Effector memory CD8-positive, alpha-beta T cell (primary cell): ENCODE data around the gene IFT88.

Source experiments
- ATAC-seq: fragments of 150-1000 bp; cut with Tn5 transposase; replicated peaks from 2 replicates; pipeline ENCODE4 v1.10.0; 2021; ENCODE audit warnings: mild to moderate bottlenecking, moderate library complexity
- DNase-seq, 3 experiments: peaks; one replicate each; pipeline ENCODE4 v3.0.0; 2021
- H3K27ac Mint-ChIP-seq, 2 donors: one replicate each; pipeline ENCODE4 v1.8.0; 2022; ENCODE audit warnings: mild to moderate bottlenecking in 2 of 2, mixed read lengths in 2 of 2, moderate library complexity in 2 of 2
- H3K27me3 Mint-ChIP-seq, 2 donors: one replicate each; pipeline ENCODE4 v1.8.0; 2022; ENCODE audit warnings: mixed read lengths in 2 of 2
- H3K36me3 Mint-ChIP-seq: one replicate; pipeline ENCODE4 v1.8.0; 2022; ENCODE audit warnings: mild to moderate bottlenecking, moderate library complexity, mixed read lengths; ENCODE audit not compliant: insufficient read depth
- H3K4me1 Mint-ChIP-seq, 2 donors: one replicate each; pipeline ENCODE4 v1.8.0; 2022; ENCODE audit warnings: low read depth in 2 of 2, mixed read lengths in 2 of 2
- H3K4me3 Mint-ChIP-seq, 2 donors: one replicate each; pipeline ENCODE4 v1.8.0; 2022; ENCODE audit warnings: mild to moderate bottlenecking in 2 of 2, mixed read lengths in 2 of 2, moderate library complexity in 2 of 2
- H3K9me3 Mint-ChIP-seq, 2 donors: one replicate each; pipeline ENCODE4 v1.8.0; 2022; ENCODE audit warnings: mixed read lengths in 2 of 2
- total RNA-seq, 9 experiments: gene quantifications; one replicate each; lab custom pipeline; 2026; lab: John Stamatoyannopoulos, UW

IFT88 gene
- total RNA-seq = 4.6 to 25.9 (median 16.8) reads per million in 9 experiments

- Mint-ChIP-seq H3K4me3 (peak within 1 kb of the TSS; percentile 93 to 96), H3K36me3 (peaks cover 4% of the 10 kb centered on the region), H3K27me3 (no peaks in the 10 kb centered on the region), H3K27ac (peak within 1 kb of the TSS; percentile 89 to 91), H3K9me3 (no peaks in the 10 kb centered on the region), H3K4me1 (peaks cover 6 to 7% of the 10 kb centered on the region in 2 donors)
- peak; percentile 84 for ATAC-seq
- DNase-seq = peak; percentile 65 to 72 (median 69)
These were observed at the start of gene IFT88 for GRCh38 chr13:20566898-20567874. Gene IFT88, plus strand, starts transcription at chr13:20567157. Its CDS starts 7,229 bp downstream, at chr13:20574386.

DNA sequence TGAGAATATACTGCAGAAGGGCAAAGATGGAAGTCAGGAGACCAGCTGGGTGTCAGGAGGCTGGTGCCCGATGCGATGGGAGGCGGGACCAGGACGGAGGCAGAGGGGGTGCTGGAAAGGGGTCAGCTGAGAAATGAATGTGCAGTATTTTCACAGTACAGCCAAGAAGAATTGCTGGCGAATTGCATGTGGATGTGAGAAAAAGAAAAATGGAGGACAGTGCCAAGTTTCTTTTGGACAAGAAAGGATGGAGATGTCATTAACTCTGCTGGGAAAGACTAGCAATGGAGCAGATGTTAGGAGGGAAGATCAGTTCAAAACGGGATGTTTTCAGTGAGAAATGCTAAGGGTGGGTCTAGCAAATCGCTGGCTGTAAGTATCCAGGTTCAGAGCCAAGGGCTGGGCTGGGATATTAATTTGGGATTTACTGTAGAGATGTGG, 48.3 kb upstream of the IFT88 start:
- H3K27me3 Mint-ChIP-seq = no peaks in the 10 kb centered on the region
- H3K9me3 Mint-ChIP-seq = no peaks in the 10 kb centered on the region
- no peak for DNase-seq
- ATAC-seq = no peak
- H3K4me3 Mint-ChIP-seq = no peak overlapping the region
- peaks cover 6 to 11% of the 10 kb centered on the region in 2 donors for H3K4me1 Mint-ChIP-seq
- H3K36me3 Mint-ChIP-seq = no peaks in the 10 kb centered on the region
- no peak overlapping the region for H3K27ac Mint-ChIP-seq

GRCh38 chr13:20519875-20520274, 47.1 kb upstream of the IFT88 start:
- peaks cover 2% of the 10 kb centered on the region for H3K36me3 Mint-ChIP-seq
- ATAC-seq = no peak
- no peaks in the 10 kb centered on the region for H3K27me3 Mint-ChIP-seq
- peaks cover 11 to 18% of the 10 kb centered on the region in 2 donors for H3K4me1 Mint-ChIP-seq
- no peak for DNase-seq
- H3K9me3 Mint-ChIP-seq = no peaks in the 10 kb centered on the region
- no peak overlapping the region for H3K27ac Mint-ChIP-seq
- H3K4me3 Mint-ChIP-seq = no peak overlapping the region

DNA sequence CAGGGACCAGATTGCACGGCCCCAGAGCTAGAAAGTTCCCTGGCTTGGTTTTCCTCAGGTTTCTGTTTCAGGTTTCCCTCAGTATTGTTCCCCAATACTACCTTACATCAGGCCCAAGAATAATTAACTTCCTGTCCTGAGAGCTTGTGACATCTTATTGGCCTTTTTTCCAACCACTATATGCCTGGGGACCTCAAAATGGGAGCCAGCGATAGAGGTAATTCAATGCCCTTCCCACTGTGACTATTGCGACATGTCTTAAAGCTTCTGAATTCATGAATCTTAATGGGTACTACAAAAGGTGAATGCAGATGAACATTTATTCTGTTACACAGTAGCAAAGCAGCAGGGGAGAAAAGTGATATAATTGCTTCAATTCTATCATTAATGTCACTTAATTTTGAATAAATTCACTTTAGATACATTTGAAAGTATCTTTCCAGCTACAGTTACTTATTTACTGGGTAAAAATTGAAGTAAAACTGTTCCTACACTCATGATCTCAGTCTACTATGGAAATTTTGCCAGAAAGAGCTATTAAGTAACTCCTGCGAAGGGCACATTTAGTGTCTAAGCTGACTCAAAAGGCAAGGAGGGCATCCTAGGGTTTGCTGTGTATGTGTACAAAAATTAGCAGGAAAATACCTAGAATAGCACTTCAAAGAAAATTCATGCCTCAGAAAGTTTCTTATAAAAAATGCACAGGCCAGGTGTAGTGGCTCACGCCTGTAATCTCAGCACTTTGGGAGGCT, 45.4 kb upstream of the IFT88 start:
- Mint-ChIP-seq H3K9me3 (no peaks in the 10 kb centered on the region), H3K4me3 (no peak overlapping the region), H3K36me3 (peaks cover 8% of the 10 kb centered on the region), H3K27me3 (no peaks in the 10 kb centered on the region), H3K4me1 (peaks cover 18 to 22% of the 10 kb centered on the region in 2 donors), H3K27ac (no peak overlapping the region)
- no peak for ATAC-seq
- DNase-seq = no peak

DNA sequence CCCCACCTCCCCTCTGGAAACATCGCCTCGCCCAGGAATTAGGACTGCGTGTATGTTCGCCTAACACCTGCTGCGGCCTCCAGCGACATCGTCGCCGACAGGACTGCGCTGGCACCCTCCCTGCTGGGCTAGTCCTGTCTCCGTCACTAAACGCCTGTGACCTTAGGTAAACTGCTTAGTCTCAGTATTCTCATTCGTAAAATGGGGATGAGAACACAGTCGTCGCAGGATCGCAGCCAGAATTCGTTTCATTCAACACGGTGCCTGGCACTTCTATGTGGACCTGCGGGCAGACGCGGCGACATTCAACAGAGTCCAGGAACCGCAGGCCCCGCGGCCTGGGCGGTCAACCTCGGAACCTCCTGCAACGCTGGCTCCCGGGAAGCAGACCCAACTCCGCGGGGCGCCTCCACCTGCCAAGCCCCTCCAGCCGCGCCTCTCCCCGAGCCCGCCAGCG, 41.8 kb upstream of the IFT88 start:
- H3K9me3 Mint-ChIP-seq = no peaks in the 10 kb centered on the region
- H3K27me3 Mint-ChIP-seq = peaks cover 8 to 12% of the 10 kb centered on the region in 2 donors
- H3K4me3 Mint-ChIP-seq = peak overlapping the region; percentile 81 to 90
- peaks cover 14% of the 10 kb centered on the region in 2 donors for H3K4me1 Mint-ChIP-seq
- peak overlapping the region; percentile 41 to 60 for H3K27ac Mint-ChIP-seq
- peaks cover 8% of the 10 kb centered on the region for H3K36me3 Mint-ChIP-seq
- DNase-seq = peak in 1 of 3 experiments; percentile 2
- peak; percentile 3 for ATAC-seq

- Mint-ChIP-seq H3K27me3 (peaks cover 13 to 19% of the 10 kb centered on the region in 2 donors), H3K36me3 (peaks cover 8% of the 10 kb centered on the region), H3K9me3 (no peaks in the 10 kb centered on the region), H3K4me1 (peaks cover 14% of the 10 kb centered on the region in 2 donors), H3K4me3 (peak within 1 kb of the TSS; percentile 81 to 90), H3K27ac (peak within 1 kb of the TSS; percentile 73 to 83)
- ATAC-seq (peak; percentile 87), DNase-seq (peak; percentile 53 to 58 (median 54))
These were observed 41.1 kb upstream of the IFT88 start, which contains the start of gene CRYL1 for GRCh38 chr13:20525601-20526544. Gene CRYL1, minus strand, starts transcription at chr13:20525857. Its CDS starts 63 bp downstream, at chr13:20525794.

DNA sequence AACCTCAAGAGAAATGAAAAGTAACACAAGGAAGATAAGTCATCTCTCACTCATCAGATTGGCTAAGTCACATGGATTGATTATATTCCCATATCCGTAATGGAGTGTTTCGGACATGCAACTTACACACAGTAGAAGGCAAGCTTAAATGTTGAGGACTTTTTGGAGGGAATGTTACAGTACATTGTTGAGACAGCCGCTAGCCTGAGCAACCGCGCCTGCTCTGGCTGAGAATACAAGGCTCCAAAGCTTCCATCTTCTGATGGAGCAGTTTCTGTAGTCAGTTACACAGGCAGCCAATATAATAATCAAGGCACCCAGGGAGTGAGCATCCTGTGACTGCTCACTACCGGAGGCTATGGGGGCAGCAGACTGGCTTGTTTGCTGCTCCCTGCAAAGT, 40.3 kb upstream of the IFT88 start:
- Mint-ChIP-seq H3K4me1 (peaks cover 14% of the 10 kb centered on the region in 2 donors), H3K9me3 (no peaks in the 10 kb centered on the region), H3K4me3 (peak overlapping the region; percentile 69 to 90), H3K36me3 (peaks cover 8% of the 10 kb centered on the region), H3K27ac (peak overlapping the region; percentile 73 to 83), H3K27me3 (peaks cover 13 to 19% of the 10 kb centered on the region in 2 donors)
- DNase-seq (no peak), ATAC-seq (no peak)

GRCh38 chr13:20528452-20528851, 38.5 kb upstream of the IFT88 start:
- Mint-ChIP-seq H3K27me3 (peaks cover 13 to 19% of the 10 kb centered on the region in 2 donors), H3K4me3 (no peak overlapping the region), H3K4me1 (peaks cover 14% of the 10 kb centered on the region in 2 donors), H3K27ac (no peak overlapping the region), H3K36me3 (peaks cover 8% of the 10 kb centered on the region), H3K9me3 (no peaks in the 10 kb centered on the region)
- DNase-seq (no peak), ATAC-seq (no peak)

- ATAC-seq (no peak), DNase-seq (no peak)
- Mint-ChIP-seq H3K27ac (no peak overlapping the region), H3K27me3 (peaks cover 6 to 8% of the 10 kb centered on the region in 2 donors), H3K36me3 (no peaks in the 10 kb centered on the region), H3K9me3 (no peaks in the 10 kb centered on the region), H3K4me3 (no peak overlapping the region), H3K4me1 (no peaks in the 10 kb centered on the region)
These were observed 32.8 kb upstream of the IFT88 start for GRCh38 chr13:20534038-20534608.

GRCh38 chr13:20536992-20537391, 30.0 kb upstream of the IFT88 start:
- H3K4me1 Mint-ChIP-seq = no peaks in the 10 kb centered on the region
- no peak overlapping the region for H3K27ac Mint-ChIP-seq
- ATAC-seq (no peak), DNase-seq (no peak)
- no peaks in the 10 kb centered on the region for H3K27me3 Mint-ChIP-seq
- no peaks in the 10 kb centered on the region for H3K36me3 Mint-ChIP-seq
- no peaks in the 10 kb centered on the region for H3K9me3 Mint-ChIP-seq
- no peak overlapping the region for H3K4me3 Mint-ChIP-seq

GRCh38 chr13:20544201-20544923, 22.6 kb upstream of the IFT88 start:
- ATAC-seq = no peak
- H3K4me1 Mint-ChIP-seq = peaks cover 5 to 9% of the 10 kb centered on the region in 2 donors
- H3K27me3 Mint-ChIP-seq = no peaks in the 10 kb centered on the region
- DNase-seq = no peak
- no peaks in the 10 kb centered on the region for H3K9me3 Mint-ChIP-seq
- H3K4me3 Mint-ChIP-seq = no peak overlapping the region
- no peaks in the 10 kb centered on the region for H3K36me3 Mint-ChIP-seq
- no peak overlapping the region for H3K27ac Mint-ChIP-seq

DNA sequence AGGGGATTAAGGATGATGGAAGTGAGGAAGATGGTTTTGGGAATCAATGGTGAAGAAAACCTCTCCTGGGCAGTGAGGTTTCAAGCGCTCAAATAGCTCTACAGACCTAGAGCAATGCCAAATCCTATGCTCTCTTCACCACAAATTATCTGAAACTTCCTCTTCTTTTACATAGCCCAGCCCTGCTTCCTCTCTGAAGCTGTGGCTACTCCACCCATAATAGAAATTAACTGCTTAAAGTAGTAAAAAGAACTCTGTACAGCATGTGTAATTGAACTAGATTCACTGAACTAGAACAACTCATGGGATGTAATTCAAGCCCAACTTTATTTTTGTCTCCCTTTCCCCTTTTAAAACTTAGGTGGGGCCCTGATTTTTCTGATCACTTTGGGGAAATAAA, 20.4 kb upstream of the IFT88 start:
- H3K4me1 Mint-ChIP-seq = peaks cover 5 to 9% of the 10 kb centered on the region in 2 donors
- no peaks in the 10 kb centered on the region for H3K27me3 Mint-ChIP-seq
- peak overlapping the region in 1 of 2 donors; percentile 35 for H3K27ac Mint-ChIP-seq
- ATAC-seq (no peak), DNase-seq (no peak)
- no peak overlapping the region for H3K4me3 Mint-ChIP-seq
- no peaks in the 10 kb centered on the region for H3K36me3 Mint-ChIP-seq
- H3K9me3 Mint-ChIP-seq = no peaks in the 10 kb centered on the region
